Measurements from ENCODE around the gene BLMH.

The BLMH gene

DNA sequence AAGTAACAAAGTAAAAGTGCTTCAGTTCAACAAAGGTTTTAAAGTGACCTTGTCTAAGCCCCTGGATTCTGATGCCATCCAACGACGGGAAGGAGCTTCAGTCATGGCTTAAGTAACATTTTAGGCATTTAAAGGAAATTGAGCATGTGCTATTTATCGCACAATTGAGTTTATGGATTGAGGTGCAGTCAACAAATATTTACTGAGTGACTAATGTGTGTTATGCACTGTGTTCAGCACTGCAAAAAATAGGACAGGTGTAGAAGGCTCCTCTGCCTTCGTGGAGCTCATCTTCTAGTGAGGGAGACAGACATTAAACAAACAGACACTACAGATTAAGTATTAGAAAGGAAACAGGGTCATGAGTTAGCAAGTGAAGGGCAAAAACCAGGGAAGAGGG lies 29.6 kb upstream of the BLMH start:
- TF ChIP-seq, protein P1, sequence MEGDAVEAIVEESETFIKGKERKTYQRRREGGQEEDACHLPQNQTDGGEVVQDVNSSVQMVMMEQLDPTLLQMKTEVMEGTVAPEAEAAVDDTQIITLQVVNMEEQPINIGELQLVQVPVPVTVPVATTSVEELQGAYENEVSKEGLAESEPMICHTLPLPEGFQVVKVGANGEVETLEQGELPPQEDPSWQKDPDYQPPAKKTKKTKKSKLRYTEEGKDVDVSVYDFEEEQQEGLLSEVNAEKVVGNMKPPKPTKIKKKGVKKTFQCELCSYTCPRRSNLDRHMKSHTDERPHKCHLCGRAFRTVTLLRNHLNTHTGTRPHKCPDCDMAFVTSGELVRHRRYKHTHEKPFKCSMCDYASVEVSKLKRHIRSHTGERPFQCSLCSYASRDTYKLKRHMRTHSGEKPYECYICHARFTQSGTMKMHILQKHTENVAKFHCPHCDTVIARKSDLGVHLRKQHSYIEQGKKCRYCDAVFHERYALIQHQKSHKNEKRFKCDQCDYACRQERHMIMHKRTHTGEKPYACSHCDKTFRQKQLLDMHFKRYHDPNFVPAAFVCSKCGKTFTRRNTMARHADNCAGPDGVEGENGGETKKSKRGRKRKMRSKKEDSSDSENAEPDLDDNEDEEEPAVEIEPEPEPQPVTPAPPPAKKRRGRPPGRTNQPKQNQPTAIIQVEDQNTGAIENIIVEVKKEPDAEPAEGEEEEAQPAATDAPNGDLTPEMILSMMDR (IDR thresholded peaks at IDR 0.05; ENCODE audit: insufficient read depth, missing control alignments) = no peak
- FAIRE-seq = no peak
- no peak for DNase-seq (ENCODE audit: insufficient read length, low spot score)

DNA sequence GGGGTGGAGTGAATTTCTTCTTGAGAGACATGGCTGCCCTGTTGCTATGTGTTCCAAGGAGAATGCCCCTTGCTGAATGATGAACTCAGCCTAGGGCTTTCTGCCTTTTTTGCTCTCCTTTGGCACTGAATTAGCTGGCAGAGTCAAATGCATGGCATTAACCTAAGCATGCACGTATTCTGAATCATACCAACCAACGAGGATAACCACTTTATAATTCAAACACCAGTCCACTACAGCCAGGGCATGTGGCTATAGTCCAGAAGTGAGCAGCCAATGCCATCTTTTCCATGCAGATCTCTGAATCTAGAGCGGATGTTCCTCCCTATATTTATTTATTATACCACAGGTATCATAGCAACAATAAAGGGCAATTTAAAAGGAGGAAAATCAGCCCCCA lies 26.4 kb upstream of the BLMH start:
- no peak for FAIRE-seq
- TF ChIP-seq, protein P1 (IDR thresholded peaks at IDR 0.05; ENCODE audit: insufficient read depth, missing control alignments) = no peak
- DNase-seq (ENCODE audit: insufficient read length, low spot score) = no peak

DNA sequence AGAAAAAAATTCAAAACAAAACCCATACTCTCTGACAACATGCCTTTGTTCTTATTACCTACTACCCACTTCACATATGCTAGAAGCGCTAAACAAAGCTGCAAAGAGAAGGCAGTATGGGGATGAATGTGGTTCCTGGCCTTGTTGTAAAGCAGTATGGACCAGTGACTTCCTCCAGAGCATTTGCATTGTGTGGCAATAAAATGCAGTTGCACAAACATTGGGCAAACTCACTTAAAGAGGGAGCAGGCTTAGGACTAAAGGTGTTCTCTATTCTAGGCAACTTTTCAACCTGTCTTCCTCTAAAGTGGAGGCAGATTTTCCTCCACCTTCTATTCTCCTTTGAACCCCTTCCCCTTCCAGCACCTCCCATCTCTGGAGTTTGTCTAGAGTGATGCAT lies 25.0 kb upstream of the BLMH start:
- FAIRE-seq (no peak), DNase-seq (ENCODE audit: insufficient read length, low spot score) (no peak)
- TF ChIP-seq, protein P1 (IDR thresholded peaks at IDR 0.05; ENCODE audit: insufficient read depth, missing control alignments) = no peak

DNA sequence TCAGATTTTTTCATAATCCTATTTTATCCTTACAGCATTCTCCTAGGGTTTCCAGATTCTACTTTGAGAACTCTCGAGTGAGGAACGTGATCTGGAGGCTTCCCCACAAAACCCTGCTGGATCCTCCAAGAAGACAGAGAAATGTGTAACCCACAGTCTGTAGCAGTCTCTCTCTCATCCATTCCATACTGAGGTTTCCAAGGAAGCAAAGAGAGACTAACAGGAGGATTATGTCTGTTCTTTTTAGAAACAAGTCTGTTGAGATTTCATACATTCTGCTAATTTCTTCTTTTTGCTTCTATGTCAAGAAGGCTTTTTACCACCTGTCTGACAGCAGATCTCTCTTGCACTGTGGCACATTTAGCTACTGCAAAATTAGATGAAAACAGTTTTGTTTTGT lies 23.4 kb upstream of the BLMH start:
- DNase-seq (ENCODE audit: insufficient read length, low spot score) (no peak), FAIRE-seq (no peak)
- TF ChIP-seq, protein P1 (IDR thresholded peaks at IDR 0.05; ENCODE audit: insufficient read depth, missing control alignments) = no peak

DNA sequence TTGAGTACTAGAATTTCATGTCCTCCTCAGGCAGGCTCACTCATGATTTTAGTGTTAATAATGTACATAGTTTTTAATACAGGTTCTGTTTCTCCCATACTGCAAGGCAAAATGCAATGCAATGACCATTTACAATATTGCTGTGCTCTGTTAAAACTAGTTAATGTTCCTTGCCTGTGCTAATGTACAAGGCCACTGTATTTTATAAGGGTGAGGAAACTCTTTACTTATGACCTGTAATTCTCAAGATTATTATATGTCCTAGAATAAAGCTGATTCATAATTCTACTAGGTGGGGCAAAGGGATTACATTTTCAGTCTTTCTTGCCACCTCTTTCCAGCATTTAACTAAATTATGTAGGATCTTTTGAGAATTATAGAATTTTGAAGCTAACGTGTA lies 22.7 kb upstream of the BLMH start:
- DNase-seq (ENCODE audit: insufficient read length, low spot score) = no peak
- no peak for FAIRE-seq
- TF ChIP-seq, protein P1 (IDR thresholded peaks at IDR 0.05; ENCODE audit: insufficient read depth, missing control alignments) = no peak

DNA sequence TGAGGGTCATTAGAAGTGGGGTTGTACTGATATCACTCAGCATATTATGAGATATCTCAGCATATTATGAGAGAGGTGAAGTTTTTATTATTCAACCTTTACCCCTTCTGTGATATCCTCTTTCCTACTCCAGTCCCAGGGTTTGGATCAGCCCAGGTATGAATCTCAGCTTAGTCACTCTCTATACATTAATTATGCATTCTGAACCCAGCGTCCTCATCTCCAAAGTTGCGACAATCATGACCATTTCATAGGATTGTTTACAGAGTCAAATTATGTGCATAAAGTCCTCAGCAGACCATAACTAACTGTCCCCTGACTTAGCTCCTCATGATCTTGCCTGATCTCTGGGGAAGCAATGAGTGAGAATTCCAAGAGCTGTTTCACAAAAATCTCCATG lies 20.5 kb upstream of the BLMH start:
- FAIRE-seq = no peak
- TF ChIP-seq, protein P1 (IDR thresholded peaks at IDR 0.05; ENCODE audit: insufficient read depth, missing control alignments) = no peak
- no peak for DNase-seq (ENCODE audit: insufficient read length, low spot score)

DNA sequence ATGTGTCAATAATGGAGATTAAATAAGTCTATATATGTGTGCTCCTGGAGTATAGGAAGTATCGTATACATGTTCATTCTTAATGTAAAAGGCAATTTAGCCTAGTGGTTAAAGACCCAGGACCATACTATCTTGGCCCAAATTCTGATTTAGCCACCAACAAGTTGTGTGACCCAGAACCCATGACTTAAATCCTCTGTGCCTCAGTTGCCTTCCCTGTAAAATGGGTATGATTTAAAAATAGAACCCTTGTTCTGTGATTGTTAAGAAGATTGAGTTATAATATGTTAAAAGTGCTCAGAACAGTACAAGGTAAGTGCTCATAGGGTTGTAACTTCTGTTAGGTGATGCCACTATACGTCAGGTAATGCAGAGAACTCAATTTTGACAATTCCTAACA lies 18.8 kb upstream of the BLMH start:
- no peak for DNase-seq (ENCODE audit: insufficient read length, low spot score)
- TF ChIP-seq, protein P1 (IDR thresholded peaks at IDR 0.05; ENCODE audit: insufficient read depth, missing control alignments) = no peak
- FAIRE-seq = no peak
